ENCODE results near the gene WDR36. TPM values are rescaled to one million over a fixed set of nuclear protein-coding genes. Genes with fewer than 3 reads are reported as not detected.

The WDR36 gene
- total RNA-seq, 4 donors from 2014 or later, result 17.1 to 53.8 (median 34.3) TPM

DNA sequence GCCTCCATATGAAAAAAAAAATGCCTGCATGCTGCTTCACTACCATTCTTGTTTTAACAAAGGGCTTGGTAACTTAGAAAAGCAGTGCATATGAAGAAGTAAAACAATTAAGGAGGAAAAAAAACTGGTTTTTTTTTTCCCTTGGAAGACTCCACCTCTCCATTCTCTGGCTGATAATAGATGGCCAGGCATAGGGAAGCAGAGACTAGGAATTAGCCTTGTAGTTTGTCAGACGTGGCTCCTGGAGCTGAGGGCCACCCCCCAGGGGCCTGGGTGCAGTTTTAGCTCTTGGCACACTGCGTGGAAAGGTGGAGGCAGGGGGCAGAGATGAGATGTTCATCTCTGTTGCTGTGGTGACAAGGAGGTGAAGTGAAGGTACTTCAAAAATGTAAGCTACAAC, 42.7 kb downstream of the WDR36 start:
- TF ChIP-seq, protein P1, sequence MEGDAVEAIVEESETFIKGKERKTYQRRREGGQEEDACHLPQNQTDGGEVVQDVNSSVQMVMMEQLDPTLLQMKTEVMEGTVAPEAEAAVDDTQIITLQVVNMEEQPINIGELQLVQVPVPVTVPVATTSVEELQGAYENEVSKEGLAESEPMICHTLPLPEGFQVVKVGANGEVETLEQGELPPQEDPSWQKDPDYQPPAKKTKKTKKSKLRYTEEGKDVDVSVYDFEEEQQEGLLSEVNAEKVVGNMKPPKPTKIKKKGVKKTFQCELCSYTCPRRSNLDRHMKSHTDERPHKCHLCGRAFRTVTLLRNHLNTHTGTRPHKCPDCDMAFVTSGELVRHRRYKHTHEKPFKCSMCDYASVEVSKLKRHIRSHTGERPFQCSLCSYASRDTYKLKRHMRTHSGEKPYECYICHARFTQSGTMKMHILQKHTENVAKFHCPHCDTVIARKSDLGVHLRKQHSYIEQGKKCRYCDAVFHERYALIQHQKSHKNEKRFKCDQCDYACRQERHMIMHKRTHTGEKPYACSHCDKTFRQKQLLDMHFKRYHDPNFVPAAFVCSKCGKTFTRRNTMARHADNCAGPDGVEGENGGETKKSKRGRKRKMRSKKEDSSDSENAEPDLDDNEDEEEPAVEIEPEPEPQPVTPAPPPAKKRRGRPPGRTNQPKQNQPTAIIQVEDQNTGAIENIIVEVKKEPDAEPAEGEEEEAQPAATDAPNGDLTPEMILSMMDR (IDR thresholded peaks at IDR 0.05; ENCODE audit: low read depth), result no peak

DNA sequence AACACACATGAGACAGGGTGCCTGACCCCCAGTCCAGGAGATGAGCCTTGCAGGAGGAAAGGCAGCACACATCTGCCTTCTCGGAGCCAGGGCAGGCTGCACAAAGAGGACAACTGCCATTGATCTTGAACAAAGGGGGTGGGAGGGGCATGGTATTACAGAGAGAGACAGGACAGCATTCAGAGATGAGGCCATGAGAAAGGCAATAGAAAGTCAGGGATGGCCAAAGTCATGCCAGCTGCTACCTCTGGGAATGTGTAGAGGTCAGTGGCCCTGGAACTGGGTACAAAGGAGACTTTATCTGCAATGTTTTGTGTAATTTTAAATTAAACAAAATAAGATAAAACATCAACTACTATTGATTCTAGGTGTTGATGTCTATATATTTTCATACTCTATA, 43.2 kb downstream of the WDR36 start:
- TF ChIP-seq, protein P1 (IDR thresholded peaks at IDR 0.05; ENCODE audit: low read depth), result no peak

DNA sequence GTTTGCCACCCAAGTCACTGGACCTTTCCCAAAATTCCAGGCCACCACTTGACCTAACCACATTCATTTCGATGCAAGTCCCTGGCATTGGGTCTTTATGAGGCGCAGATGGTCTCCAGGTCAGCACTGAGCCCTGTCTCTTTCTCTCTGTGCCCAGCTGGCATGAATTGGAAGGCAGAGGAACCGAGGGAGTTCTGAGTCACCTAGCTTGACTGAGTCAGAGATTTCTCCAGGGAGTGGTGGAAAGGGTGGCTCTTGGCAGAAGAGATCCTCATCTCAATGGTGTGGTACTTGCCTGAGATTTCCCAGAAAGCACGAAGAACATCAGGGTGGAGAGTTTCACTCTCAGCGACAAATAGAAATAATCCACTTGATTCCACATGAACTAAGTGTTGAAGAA, 43.8 kb downstream of the WDR36 start:
- TF ChIP-seq, protein P1 (IDR thresholded peaks at IDR 0.05; ENCODE audit: low read depth), result no peak

DNA sequence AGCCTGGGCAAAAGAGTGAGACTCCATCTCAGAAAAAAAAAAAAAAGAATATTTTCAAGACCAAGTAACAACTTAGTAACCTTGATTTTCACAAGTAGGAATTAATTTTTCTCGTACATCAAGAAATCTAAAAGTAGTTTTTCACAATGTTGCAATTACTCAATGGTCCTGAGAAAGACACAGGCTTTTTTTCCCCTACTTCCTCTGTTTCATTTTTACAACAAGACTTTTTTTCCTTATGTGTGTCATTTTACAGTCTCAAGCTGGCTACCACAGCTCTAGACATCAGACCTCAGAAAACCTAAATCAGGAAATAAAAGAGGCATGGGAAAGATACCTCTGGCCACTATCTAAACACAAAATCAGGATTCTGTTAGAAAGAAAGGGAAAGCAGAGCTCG, 45.9 kb downstream of the WDR36 start:
- TF ChIP-seq, protein P1 (IDR thresholded peaks at IDR 0.05; ENCODE audit: low read depth), result no peak

DNA sequence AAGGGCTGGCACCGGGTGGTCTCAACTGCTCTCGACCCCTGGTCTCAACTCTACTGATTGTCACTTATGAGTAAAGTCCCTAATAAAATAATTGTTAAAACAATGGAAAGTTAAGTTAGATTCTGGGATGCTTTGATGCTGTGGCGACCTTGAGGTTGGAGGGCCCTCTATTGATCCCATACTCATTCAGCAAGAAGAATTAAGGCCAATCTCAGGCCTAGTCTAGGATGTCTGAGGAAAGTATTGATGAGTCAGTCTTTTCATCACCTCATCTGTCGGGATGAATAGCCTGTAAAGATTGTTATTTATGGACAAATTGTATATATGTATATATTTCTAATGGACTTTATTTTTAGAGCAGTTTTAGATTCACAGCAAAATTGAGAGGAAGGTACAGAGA, 50.8 kb downstream of the WDR36 start:
- TF ChIP-seq, protein P1 (IDR thresholded peaks at IDR 0.05; ENCODE audit: low read depth), result no peak

DNA sequence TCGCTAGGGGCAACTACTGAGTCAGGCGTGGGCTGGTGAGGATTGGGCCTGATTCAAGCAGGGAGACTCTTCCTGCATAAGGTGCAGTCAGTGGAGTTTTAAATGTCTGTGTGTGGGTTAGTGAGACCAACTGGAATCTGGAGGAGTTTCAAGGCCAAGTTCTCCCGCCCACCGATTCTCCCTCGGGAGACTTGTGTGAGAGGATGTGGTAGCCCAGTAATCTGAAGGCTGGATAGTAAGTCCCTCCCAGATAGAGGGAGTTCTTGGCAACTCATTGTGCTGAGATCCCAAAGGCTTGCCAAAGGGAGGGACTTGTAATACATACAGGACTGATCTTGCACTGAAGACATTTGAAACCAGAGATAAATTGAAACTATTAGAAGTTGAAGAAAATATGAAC, 51.8 kb downstream of the WDR36 start:
- TF ChIP-seq, protein P1 (IDR thresholded peaks at IDR 0.05; ENCODE audit: low read depth), result no peak

DNA sequence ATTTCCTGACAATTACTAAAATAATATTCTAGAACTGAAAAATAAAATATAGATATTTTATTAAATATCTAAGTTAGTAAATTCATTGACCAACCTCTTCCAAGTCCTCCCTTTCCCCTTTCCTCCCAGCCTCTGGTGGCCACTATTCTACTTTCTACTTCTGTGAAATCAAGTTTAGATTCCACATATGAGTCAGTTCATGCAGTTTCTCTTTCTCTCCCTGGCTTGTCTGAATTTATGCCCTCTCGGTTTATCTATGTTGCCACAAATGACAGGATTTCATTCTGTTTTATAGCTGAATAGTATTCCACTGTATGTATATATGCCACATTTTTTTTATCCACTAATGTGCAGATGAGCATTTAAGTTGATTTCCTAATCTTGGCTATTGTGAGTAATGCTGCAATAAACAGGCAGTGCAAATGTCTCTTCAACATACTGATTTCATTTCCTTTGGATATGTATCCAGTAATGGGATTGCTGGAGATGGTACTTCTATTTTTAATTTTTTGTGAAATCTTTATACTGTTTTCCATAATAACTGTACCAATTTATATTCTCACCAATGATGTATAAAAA, 52.3 kb downstream of the WDR36 start:
- TF ChIP-seq, protein P1 (IDR thresholded peaks at IDR 0.05; ENCODE audit: low read depth), result no peak
